OCI-LY3 (cell line): ENCODE data around the gene FHL2.

Experiments
- H2AFZ ChIP-seq: fragments of 200-600, 300-600 bp; shearing (Covaris generic); 2 replicates; pipeline ENCODE4 v1.6.0; 2014; ENCODE audit warnings: antibody characterized with exemption, low read depth, low read length
- H3K27ac ChIP-seq: fragments of 200-600, 300-600 bp; sonication (generic); 2 replicates; pipeline ENCODE4 v1.5.1; 2014; ENCODE audit warnings: mild to moderate bottlenecking, low read length, moderate library complexity, mixed read lengths
- H3K27me3 ChIP-seq: fragments of 200-600, 300-600 bp; sonication (generic); 2 replicates; pipeline ENCODE4 v1.6.1; 2014; ENCODE audit warnings: low read depth, low read length, mixed read lengths
- H3K36me3 ChIP-seq: fragments of 200-600, 300-600 bp; sonication (generic); replicated peaks from 2 replicates; pipeline ENCODE3; 2014; ENCODE audit warnings: low read depth, low read length, mixed read lengths
- H3K4me1 ChIP-seq: fragments of 300-600, 200-600 bp; sonication (generic); 2 replicates; pipeline ENCODE4 v1.6.1; 2014; ENCODE audit warnings: low read length, mixed read lengths
- H3K4me2 ChIP-seq: fragments of 200-600, 300-600 bp; sonication (generic); 2 replicates; pipeline ENCODE4 v1.6.1; 2014; ENCODE audit warnings: low read length, mixed read lengths
- H3K4me3 ChIP-seq: fragments of 300-600, 200-600 bp; sonication (generic); 2 replicates; pipeline ENCODE4 v1.5.1; 2014; ENCODE audit warnings: antibody characterized with exemption, mild to moderate bottlenecking, low read length, moderate library complexity
- H3K79me2 ChIP-seq: fragments of 300-600, 200-600 bp; shearing (Covaris generic); 2 replicates; pipeline ENCODE4 v1.6.1; 2014; ENCODE audit warnings: mild to moderate bottlenecking, low read length, mixed read lengths
- H3K9ac ChIP-seq: fragments of 300-600, 200-600 bp; shearing (Covaris generic); 2 replicates; pipeline ENCODE4 v1.6.0; 2014; ENCODE audit warnings: mild to moderate bottlenecking, low read length, moderate library complexity
- H3K9me3 ChIP-seq: fragments of 200-600, 300-600 bp; shearing (Covaris generic); 2 replicates; pipeline ENCODE4 v1.6.1; 2014; ENCODE audit warnings: low read length, mixed read lengths; ENCODE audit not compliant: insufficient read depth
- H4K20me1 ChIP-seq: fragments of 200-600, 300-600 bp; sonication (generic); 2 replicates; pipeline ENCODE4 v1.6.1; 2016; ENCODE audit warnings: low read length, mixed read lengths; ENCODE audit not compliant: insufficient read depth
- CTCF ChIP-seq: fragments of 200-600, 300-600 bp; sonication (generic); IDR thresholded peaks from 2 replicates; pipeline ENCODE4 v1.5.1; 2014; ENCODE audit warnings: antibody characterized with exemption, low read length, low read depth
- EZH2phosphoT487 ChIP-seq: fragments of 200-600 bp; shearing (Covaris generic); IDR thresholded peaks from 2 replicates; pipeline ENCODE4 v1.6.1; 2018; ENCODE audit warnings: antibody characterized with exemption, mixed run types, low read depth

The FHL2 gene

GRCh38 chr2:105445498-105445897 is 46.6 kb upstream of the FHL2 start:
- no peaks in the 10 kb centered on the region for H3K4me1 ChIP-seq
- no peaks in the 10 kb centered on the region for H3K9me3 ChIP-seq
- H3K4me2 ChIP-seq: no peak overlapping the region
- H2AFZ ChIP-seq: no peak overlapping the region
- no peaks in the 10 kb centered on the region for H3K79me2 ChIP-seq
- TF ChIP-seq CTCF (no peak), EZH2phosphoT487 (no peak)
- H3K36me3 ChIP-seq: no peaks in the 10 kb centered on the region
- H4K20me1 ChIP-seq: no peaks in the 10 kb centered on the region
- 0 out of 2 replicates have a peak, but pooled peaks cover 3% of the 10 kb centered on the region for H3K27me3 ChIP-seq
- H3K4me3 ChIP-seq: no peak overlapping the region
- no peak overlapping the region for H3K27ac ChIP-seq
- no peak overlapping the region for H3K9ac ChIP-seq

- Histone ChIP-seq H3K9ac (no peak overlapping the region), H3K4me2 (no peak overlapping the region), H3K9me3 (no peaks in the 10 kb centered on the region), H3K79me2 (no peaks in the 10 kb centered on the region), H3K36me3 (no peaks in the 10 kb centered on the region), H3K4me3 (no peak overlapping the region), H2AFZ (no peak overlapping the region), H3K27ac (no peak overlapping the region), H4K20me1 (no peaks in the 10 kb centered on the region), H3K27me3 (0 out of 2 replicates have a peak, but pooled peaks cover 3% of the 10 kb centered on the region), H3K4me1 (no peaks in the 10 kb centered on the region)
- TF ChIP-seq CTCF: no peak
- no peak for TF ChIP-seq EZH2phosphoT487
These were observed 45.1 kb upstream of the FHL2 start for GRCh38 chr2:105443617-105444598.

- Histone ChIP-seq H2AFZ (no peak overlapping the region), H3K4me1 (no peaks in the 10 kb centered on the region), H4K20me1 (no peaks in the 10 kb centered on the region), H3K27ac (no peak overlapping the region), H3K79me2 (no peaks in the 10 kb centered on the region), H3K9me3 (no peaks in the 10 kb centered on the region), H3K4me3 (no peak overlapping the region), H3K9ac (no peak overlapping the region), H3K36me3 (no peaks in the 10 kb centered on the region), H3K27me3 (0 out of 2 replicates have a peak, but pooled peaks cover 6% of the 10 kb centered on the region), H3K4me2 (no peak overlapping the region)
- TF ChIP-seq EZH2phosphoT487 (no peak), CTCF (no peak)
These were observed 43.9 kb upstream of the FHL2 start for GRCh38 chr2:105442721-105443120.

- Histone ChIP-seq H3K36me3 (no peaks in the 10 kb centered on the region), H3K9ac (no peak overlapping the region), H3K4me1 (no peaks in the 10 kb centered on the region), H3K4me2 (no peak overlapping the region), H3K27me3 (peaks cover 7% of the 10 kb centered on the region; the same call in 1 of the 2 replicates), H3K9me3 (no peaks in the 10 kb centered on the region), H4K20me1 (no peaks in the 10 kb centered on the region), H2AFZ (no peak overlapping the region), H3K27ac (no peak overlapping the region), H3K4me3 (no peak overlapping the region), H3K79me2 (no peaks in the 10 kb centered on the region)
- no peak for TF ChIP-seq CTCF
- no peak for TF ChIP-seq EZH2phosphoT487
These were observed 43.2 kb upstream of the FHL2 start for GRCh38 chr2:105442056-105442455.
